ENCODE data around the gene SLC25A41. TPM values are rescaled to one million over a fixed set of nuclear protein-coding genes. Genes with fewer than 3 reads are reported as not detected.
A peak's percentile ranks its signal among the peaks of the same experiment; 100 is the strongest.

The SLC25A41 gene
- total RNA-seq, 4 donors from 2014 or later, result not detected

DNA sequence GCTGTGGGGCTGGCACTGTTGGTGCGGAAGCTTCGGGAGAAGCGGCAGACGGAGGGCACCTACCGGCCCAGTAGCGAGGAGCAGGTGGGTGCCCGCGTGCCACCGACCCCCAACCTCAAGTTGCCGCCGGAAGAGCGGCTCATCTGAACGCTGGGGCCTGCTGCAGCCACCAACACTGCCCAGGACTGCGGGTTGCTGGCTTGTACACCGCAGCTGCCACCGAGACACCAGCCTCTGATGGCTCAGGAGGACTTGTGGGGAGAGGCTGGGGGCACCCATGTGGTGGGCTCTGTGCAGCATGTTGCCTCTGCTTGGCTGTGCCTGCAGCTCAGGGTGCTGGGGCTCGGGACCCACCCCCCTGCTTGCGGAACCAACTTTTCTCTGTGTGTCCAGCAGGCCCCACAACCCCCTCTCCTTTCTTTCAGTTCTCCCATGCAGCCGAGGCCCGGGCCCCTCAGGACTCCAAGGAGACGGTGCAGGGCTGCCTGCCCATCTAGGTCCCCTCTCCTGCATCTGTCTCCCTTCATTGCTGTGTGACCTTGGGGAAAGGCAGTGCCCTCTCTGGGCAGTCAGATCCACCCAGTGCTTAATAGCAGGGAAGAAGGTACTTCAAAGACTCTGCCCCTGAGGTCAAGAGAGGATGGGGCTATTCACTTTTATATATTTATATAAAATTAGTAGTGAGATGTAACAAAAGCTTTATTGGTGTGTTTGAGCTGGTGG, 33.1 kb upstream of the SLC25A41 start:
- Histone ChIP-seq H3K27me3 (peaks cover 12% of the 10 kb centered on the region), H3K9me3 (no peaks in the 10 kb centered on the region), H3K27ac (no peak overlapping the region), H3K4me1 (peaks cover 22% of the 10 kb centered on the region), H3K4me3 (no peak overlapping the region), H3K36me3 (peaks cover 7% of the 10 kb centered on the region)
- WGBS, result 80% methylated on average over 10 of the region's 21 CpGs
- no peak for DNase-seq (ENCODE audit: low spot score in 2 of 2)
- no peak for TF ChIP-seq POLR2AphosphoS5 (IDR thresholded peaks at IDR 0.05)
- TF ChIP-seq EP300 (IDR thresholded peaks at IDR 0.05), result no peak
- TF ChIP-seq, protein P1, sequence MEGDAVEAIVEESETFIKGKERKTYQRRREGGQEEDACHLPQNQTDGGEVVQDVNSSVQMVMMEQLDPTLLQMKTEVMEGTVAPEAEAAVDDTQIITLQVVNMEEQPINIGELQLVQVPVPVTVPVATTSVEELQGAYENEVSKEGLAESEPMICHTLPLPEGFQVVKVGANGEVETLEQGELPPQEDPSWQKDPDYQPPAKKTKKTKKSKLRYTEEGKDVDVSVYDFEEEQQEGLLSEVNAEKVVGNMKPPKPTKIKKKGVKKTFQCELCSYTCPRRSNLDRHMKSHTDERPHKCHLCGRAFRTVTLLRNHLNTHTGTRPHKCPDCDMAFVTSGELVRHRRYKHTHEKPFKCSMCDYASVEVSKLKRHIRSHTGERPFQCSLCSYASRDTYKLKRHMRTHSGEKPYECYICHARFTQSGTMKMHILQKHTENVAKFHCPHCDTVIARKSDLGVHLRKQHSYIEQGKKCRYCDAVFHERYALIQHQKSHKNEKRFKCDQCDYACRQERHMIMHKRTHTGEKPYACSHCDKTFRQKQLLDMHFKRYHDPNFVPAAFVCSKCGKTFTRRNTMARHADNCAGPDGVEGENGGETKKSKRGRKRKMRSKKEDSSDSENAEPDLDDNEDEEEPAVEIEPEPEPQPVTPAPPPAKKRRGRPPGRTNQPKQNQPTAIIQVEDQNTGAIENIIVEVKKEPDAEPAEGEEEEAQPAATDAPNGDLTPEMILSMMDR (IDR thresholded peaks at IDR 0.05), result no peak
- no peak for TF ChIP-seq POLR2A (IDR thresholded peaks at IDR 0.05)

DNA sequence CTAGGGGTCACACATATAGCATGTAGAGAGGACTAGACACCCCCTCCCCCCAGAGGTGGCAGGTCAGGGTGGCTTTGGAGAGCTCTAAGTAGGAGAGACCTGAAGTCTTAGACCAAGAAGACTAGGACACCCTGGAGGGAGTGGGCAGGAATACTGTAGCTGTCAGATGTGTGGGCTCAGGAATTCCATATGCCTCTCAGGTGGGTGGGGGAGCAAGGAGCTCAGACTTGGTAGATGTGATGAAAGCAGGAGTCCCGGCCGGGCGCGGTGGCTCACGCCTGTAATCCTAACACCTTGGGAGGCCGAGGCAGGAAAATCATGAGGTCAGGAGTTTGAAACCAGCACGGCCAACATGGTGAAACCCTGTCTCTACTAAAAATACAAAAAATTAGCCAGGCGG, 32.1 kb upstream of the SLC25A41 start:
- Histone ChIP-seq H3K4me3 (no peak overlapping the region), H3K9me3 (no peaks in the 10 kb centered on the region), H3K27me3 (peaks cover 12% of the 10 kb centered on the region), H3K27ac (no peak overlapping the region), H3K4me1 (peaks cover 24% of the 10 kb centered on the region), H3K36me3 (peaks cover 7% of the 10 kb centered on the region)
- no peak for DNase-seq (ENCODE audit: low spot score in 2 of 2)
- TF ChIP-seq, protein P1 (IDR thresholded peaks at IDR 0.05), result no peak
- TF ChIP-seq POLR2A (IDR thresholded peaks at IDR 0.05) (no peak), EP300 (IDR thresholded peaks at IDR 0.05) (no peak), POLR2AphosphoS5 (IDR thresholded peaks at IDR 0.05) (no peak)
- WGBS, result 96% methylated on average over 8 of the region's 8 CpGs

DNA sequence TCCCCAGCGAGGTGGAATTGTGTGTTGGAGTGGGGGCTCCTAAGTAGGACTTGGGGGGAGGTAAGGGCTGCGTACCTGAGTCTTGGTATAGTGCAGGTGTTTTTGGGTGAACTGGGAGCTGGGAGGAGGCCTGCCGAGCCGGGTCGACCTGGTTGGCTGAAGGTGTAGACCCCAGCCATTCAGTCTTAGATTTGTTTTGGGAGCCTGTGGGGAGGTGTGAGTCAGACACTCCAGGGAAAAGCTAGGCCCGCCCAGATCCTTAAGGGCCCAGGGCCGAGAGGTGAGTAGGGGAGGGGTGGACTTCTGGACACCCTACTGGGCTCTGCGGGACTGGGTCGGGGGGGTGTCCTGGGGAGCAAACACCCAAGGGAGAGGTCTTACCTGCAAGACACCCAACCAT, 31.4 kb upstream of the SLC25A41 start:
- Histone ChIP-seq H3K9me3 (no peaks in the 10 kb centered on the region), H3K27me3 (peaks cover 12% of the 10 kb centered on the region), H3K36me3 (peaks cover 7% of the 10 kb centered on the region), H3K4me1 (peaks cover 27% of the 10 kb centered on the region), H3K4me3 (peak overlapping the region; percentile 59), H3K27ac (no peak overlapping the region)
- DNase-seq (ENCODE audit: low spot score in 2 of 2), result no peak
- TF ChIP-seq, protein P1 (IDR thresholded peaks at IDR 0.05), result no peak
- TF ChIP-seq POLR2A (IDR thresholded peaks at IDR 0.05) (no peak), POLR2AphosphoS5 (IDR thresholded peaks at IDR 0.05) (no peak), EP300 (IDR thresholded peaks at IDR 0.05) (no peak)
- WGBS, result 36% methylated on average over 9 of the region's 9 CpGs

DNA sequence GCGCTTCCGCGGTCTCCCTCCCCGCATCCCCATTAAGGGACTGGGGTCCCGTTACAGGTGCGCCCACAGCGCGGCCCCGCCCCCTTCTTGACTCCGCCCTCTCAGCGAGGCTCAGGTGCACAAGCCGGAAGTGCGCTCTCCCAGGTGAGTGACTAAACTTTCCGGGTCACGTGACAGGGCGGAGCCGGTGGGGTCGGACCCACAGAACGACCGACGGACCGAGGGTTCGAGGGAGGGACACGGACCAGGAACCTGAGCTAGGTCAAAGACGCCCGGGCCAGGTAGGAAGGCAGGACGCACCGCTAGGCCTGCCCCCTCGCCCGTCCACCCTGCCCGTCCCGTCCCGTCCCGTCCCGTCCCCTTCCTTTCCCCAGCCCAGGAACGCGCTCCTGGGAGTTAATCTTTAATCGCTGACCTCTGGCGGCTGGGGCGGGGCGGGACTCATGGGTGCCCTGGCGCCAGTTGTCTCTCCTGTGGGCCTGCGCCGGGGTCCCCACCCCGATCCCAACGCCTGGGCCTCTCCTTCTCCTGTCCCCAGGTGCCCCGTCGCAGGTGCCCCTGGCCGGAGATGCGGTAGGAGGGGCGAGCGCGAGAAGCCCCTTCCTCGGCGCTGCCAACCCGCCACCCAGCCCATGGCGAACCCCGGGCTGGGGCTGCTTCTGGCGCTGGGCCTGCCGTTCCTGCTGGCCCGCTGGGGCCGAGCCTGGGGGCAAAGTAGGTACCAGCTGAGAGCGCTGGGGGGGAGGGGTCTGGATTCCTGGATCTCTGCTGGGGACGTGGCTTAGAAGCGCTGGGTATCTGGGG, 30.7 kb upstream of the SLC25A41 start, which contains the start of gene CRB3:
Gene CRB3 (plus strand): TSS at position 202 of the 804 bp plus-strand sequence. CDS start 431 bp downstream, at position 633.
- TF ChIP-seq, protein P1 (IDR thresholded peaks at IDR 0.05), result no peak
- TF ChIP-seq POLR2AphosphoS5 (IDR thresholded peaks at IDR 0.05) (no peak), EP300 (IDR thresholded peaks at IDR 0.05) (no peak)

More for the DNA sequence above, 30.7 kb upstream of the SLC25A41 start, which contains the start of gene CRB3:
- Histone ChIP-seq H3K27me3 (peaks cover 12% of the 10 kb centered on the region), H3K4me3 (peak within 1 kb of the TSS; percentile 59), H3K9me3 (no peaks in the 10 kb centered on the region), H3K27ac (peak within 1 kb of the TSS; percentile 77), H3K36me3 (peaks cover 7% of the 10 kb centered on the region), H3K4me1 (peaks cover 34% of the 10 kb centered on the region)
- peak; percentile 83 to 90 for DNase-seq (ENCODE audit: low spot score in 2 of 2)
- 7% methylated on average over 29 of the region's 65 CpGs for WGBS

All from suprapubic skin (tissue), 4 donors.